ENCODE measurements around the gene TMEM145. TPM values are rescaled to one million over a fixed set of nuclear protein-coding genes. Genes with fewer than 3 reads are reported as not detected.

The TMEM145 gene
- total RNA-seq, 4 donors from 2014 or later, result 0.20 TPM; not detected in 3

GRCh38 chr19:42369433-42370067, 56.4 kb downstream of the TMEM145 start:
- H3K27me3 ChIP-seq, result no peaks in the 10 kb centered on the region
- no peak overlapping the region for H3K27ac ChIP-seq
- no peak for TF ChIP-seq POLR2A (IDR thresholded peaks at IDR 0.05)
- no peak for TF ChIP-seq EP300 (IDR thresholded peaks at IDR 0.05)
- TF ChIP-seq, protein P1, sequence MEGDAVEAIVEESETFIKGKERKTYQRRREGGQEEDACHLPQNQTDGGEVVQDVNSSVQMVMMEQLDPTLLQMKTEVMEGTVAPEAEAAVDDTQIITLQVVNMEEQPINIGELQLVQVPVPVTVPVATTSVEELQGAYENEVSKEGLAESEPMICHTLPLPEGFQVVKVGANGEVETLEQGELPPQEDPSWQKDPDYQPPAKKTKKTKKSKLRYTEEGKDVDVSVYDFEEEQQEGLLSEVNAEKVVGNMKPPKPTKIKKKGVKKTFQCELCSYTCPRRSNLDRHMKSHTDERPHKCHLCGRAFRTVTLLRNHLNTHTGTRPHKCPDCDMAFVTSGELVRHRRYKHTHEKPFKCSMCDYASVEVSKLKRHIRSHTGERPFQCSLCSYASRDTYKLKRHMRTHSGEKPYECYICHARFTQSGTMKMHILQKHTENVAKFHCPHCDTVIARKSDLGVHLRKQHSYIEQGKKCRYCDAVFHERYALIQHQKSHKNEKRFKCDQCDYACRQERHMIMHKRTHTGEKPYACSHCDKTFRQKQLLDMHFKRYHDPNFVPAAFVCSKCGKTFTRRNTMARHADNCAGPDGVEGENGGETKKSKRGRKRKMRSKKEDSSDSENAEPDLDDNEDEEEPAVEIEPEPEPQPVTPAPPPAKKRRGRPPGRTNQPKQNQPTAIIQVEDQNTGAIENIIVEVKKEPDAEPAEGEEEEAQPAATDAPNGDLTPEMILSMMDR (IDR thresholded peaks at IDR 0.05), result no peak
- DNase-seq (ENCODE audit: low spot score in 2 of 2), result no peak
- no peaks in the 10 kb centered on the region for H3K9me3 ChIP-seq
- H3K36me3 ChIP-seq, result peaks cover 0 to 89% (median 0%) of the 10 kb centered on the region in 3 donors
- WGBS, 2 donors, result 87 to 94% methylated on average over 27 of the region's 27 CpGs
- H3K4me3 ChIP-seq, result no peak overlapping the region
- peaks cover 0 to 4% (median 0%) of the 10 kb centered on the region in 4 donors for H3K4me1 ChIP-seq

DNA sequence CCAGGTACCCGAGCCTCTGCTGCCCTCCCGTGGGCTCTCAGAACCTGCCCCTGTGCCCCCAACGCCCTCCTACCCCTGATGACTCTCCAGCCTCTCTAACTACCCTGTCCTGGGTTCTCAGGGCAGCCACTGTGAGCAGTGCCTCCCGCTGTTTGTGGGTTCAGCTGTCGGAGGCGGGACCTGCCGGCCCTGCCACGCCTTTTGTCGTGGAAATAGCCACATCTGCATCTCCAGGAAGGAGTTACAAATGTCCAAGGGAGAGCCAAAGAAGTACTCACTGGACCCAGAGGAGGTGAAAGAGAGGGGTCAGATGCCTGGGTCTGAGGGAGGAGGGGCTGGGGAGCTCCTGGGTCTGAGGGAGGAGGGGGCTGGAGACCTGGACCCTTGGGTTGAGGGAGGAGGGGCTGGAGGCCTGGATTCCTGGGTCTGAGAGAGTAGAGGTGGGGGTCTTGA, 57.0 kb downstream of the TMEM145 start:
- peaks cover 0 to 89% (median 0%) of the 10 kb centered on the region in 3 donors for H3K36me3 ChIP-seq
- no peak for TF ChIP-seq POLR2A (IDR thresholded peaks at IDR 0.05)
- H3K27ac ChIP-seq, result no peak overlapping the region
- no peaks in the 10 kb centered on the region for H3K27me3 ChIP-seq
- DNase-seq (ENCODE audit: low spot score in 2 of 2), result no peak
- H3K4me3 ChIP-seq, result no peak overlapping the region
- H3K4me1 ChIP-seq, result peaks cover 0 to 4% (median 0%) of the 10 kb centered on the region in 4 donors
- WGBS, 2 donors, result 57 to 68% methylated on average over 9 of the region's 9 CpGs
- no peaks in the 10 kb centered on the region for H3K9me3 ChIP-seq

GRCh38 chr19:42370626-42371175, 57.6 kb downstream of the TMEM145 start:
- TF ChIP-seq POLR2A (IDR thresholded peaks at IDR 0.05) (no peak), EP300 (IDR thresholded peaks at IDR 0.05) (no peak)
- TF ChIP-seq, protein P1 (IDR thresholded peaks at IDR 0.05), result no peak
- Histone ChIP-seq H3K4me1 (peaks cover 0 to 4% (median 0%) of the 10 kb centered on the region in 4 donors), H3K36me3 (peaks cover 0 to 92% (median 0%) of the 10 kb centered on the region in 3 donors), H3K27me3 (no peaks in the 10 kb centered on the region), H3K27ac (no peak overlapping the region), H3K4me3 (no peak overlapping the region), H3K9me3 (no peaks in the 10 kb centered on the region)
- DNase-seq (ENCODE audit: low spot score in 2 of 2), result no peak
- WGBS, 2 donors, result 71 to 81% methylated on average over 11 of the region's 12 CpGs

Small RNA genes lying within 50 kb of the gene (small RNA-seq; reads per million reads assigned to genes)
- gene MIR8077, result not detected

Other genes starting within 250 kb of the TMEM145 start
- gene GRIK5, start 243.1 kb upstream of the TMEM145 start, total RNA-seq, result 10 to 100 TPM in 1 of 4 donors, 1 to 10 TPM in 3; 2.4 to 12.0 (median 3.2) TPM
- 10 to 100 TPM; 14.3 to 22.2 (median 17.5) TPM for gene ZNF574, start 237.1 kb upstream of the TMEM145 start, total RNA-seq
- gene POU2F2, start 180.9 kb upstream of the TMEM145 start, total RNA-seq, result 1 to 10 TPM in 1 of 4 donors, under 1 TPM in 3; 0.21 to 6.0 (median 0.51) TPM
- 10 to 100 TPM; 33.9 to 56.2 (median 40.3) TPM for gene DEDD2, start 95.6 kb upstream of the TMEM145 start, total RNA-seq
- gene ZNF526, start 93.0 kb upstream of the TMEM145 start, total RNA-seq, result 1 to 10 TPM; 4.3 to 6.3 (median 6.3) TPM
- 10 to 100 TPM; 24.7 to 34.5 (median 28.3) TPM for gene GSK3A, start 70.7 kb upstream of the TMEM145 start, total RNA-seq
- gene ERF, start 58.2 kb upstream of the TMEM145 start, total RNA-seq, result 10 to 100 TPM; 30.4 to 42.6 (median 35.1) TPM
- gene CIC, start 44.1 kb upstream of the TMEM145 start, total RNA-seq, result 10 to 100 TPM; 27.0 to 74.1 (median 41.3) TPM
- gene PRR19, start 11.2 kb upstream of the TMEM145 start, total RNA-seq, result under 1 TPM in 2 of 4 donors, not detected in 2; 0.30 to 0.44 TPM
- 1 to 10 TPM; 3.8 to 9.0 (median 8.1) TPM for gene PAFAH1B3, start 10.7 kb upstream of the TMEM145 start, total RNA-seq
- gene MEGF8, start 12.3 kb downstream of the TMEM145 start, total RNA-seq, result 10 to 100 TPM; 17.9 to 33.3 (median 22.4) TPM
- gene CNFN, start 77.0 kb downstream of the TMEM145 start, total RNA-seq, result 1 to 10 TPM in 1 of 4 donors, not detected in 3; 5.0 TPM
- gene LIPE, start 114.1 kb downstream of the TMEM145 start, total RNA-seq, result 100 to 1,000 TPM in 3 of 4 donors, 10 to 100 TPM in 1; 77.1 to 717 (median 234) TPM
- gene CXCL17, start 129.6 kb downstream of the TMEM145 start, total RNA-seq, result not detected
- under 1 TPM in 1 of 4 donors, not detected in 3; 0.66 TPM for gene CEACAM1, start 215.2 kb downstream of the TMEM145 start, total RNA-seq